Measurements from ENCODE around the gene ZNF681.
"Not testable (repeated sequence)": the region's sequence is repeated elsewhere in the genome, so short reads cannot be mapped to it uniquely, and the experiment has no call there.

Gene ZNF681

GRCh38 chr19:23771761-23772674 is 13.3 kb upstream of the ZNF681 start:
- DNase-seq = no peak

GRCh38 chr19:23771316-23771715 is 12.6 kb upstream of the ZNF681 start:
- no peak for DNase-seq

GRCh38 chr19:23770672-23771250 is 12.1 kb upstream of the ZNF681 start:
- no peak for DNase-seq

GRCh38 chr19:23769691-23770468 is 11.2 kb upstream of the ZNF681 start:
- no peak for DNase-seq

- DNase-seq = no peak
Measured at GRCh38 chr19:23766951-23767350, 8.3 kb upstream of the ZNF681 start.

GRCh38 chr19:23764781-23765180 is 6.1 kb upstream of the ZNF681 start:
- no peak for DNase-seq

GRCh38 chr19:23762884-23763711 is 4.4 kb upstream of the ZNF681 start:
- peak; percentile 87 for DNase-seq

- no peak for DNase-seq
Measured at GRCh38 chr19:23762548-23762883, 3.8 kb upstream of the ZNF681 start.

GRCh38 chr19:23760326-23760725 is 1.6 kb upstream of the ZNF681 start:
- DNase-seq = not testable (repeated sequence)

GRCh38 chr19:23743633-23744232 is 15.0 kb downstream of the ZNF681 start:
- DNase-seq = not testable (repeated sequence)

- not testable (repeated sequence) for DNase-seq
Measured at GRCh38 chr19:23730729-23731465, 27.8 kb downstream of the ZNF681 start.

GRCh38 chr19:23724161-23724560 is 34.5 kb downstream of the ZNF681 start:
- not testable (repeated sequence) for DNase-seq

- no peak for DNase-seq
Measured at GRCh38 chr19:23718802-23719201, 39.9 kb downstream of the ZNF681 start.

- no peak for DNase-seq
Measured at GRCh38 chr19:23716792-23717191, 41.9 kb downstream of the ZNF681 start.

GRCh38 chr19:23709347-23709746 is 49.3 kb downstream of the ZNF681 start:
- no peak for DNase-seq

GRCh38 chr19:23706657-23707056 is 52.0 kb downstream of the ZNF681 start:
- no peak for DNase-seq

GRCh38 chr19:23699521-23699860 is 59.2 kb downstream of the ZNF681 start:
- no peak for DNase-seq

GRCh38 chr19:23698711-23699520 is 59.8 kb downstream of the ZNF681 start:
- no peak for DNase-seq

- not testable (repeated sequence) for DNase-seq
Measured at GRCh38 chr19:23692937-23693336, 65.8 kb downstream of the ZNF681 start.
